Measurements from ENCODE around the gene RABGAP1.
A peak's percentile ranks its signal among the peaks of the same experiment; 100 is the strongest.

Gene RABGAP1

GRCh38 chr9:123028136-123028535 is 87.3 kb downstream of the RABGAP1 start:
- H3K9ac ChIP-seq (ENCODE audit: low read depth in 1 of 2, low read length in 2 of 2) = no peak overlapping the region
- no peaks in the 10 kb centered on the region for H3K9me3 ChIP-seq (ENCODE audit: control insufficient read depth in 2 of 2, low read length in 2 of 2)
- no peak overlapping the region for H3K4me3 ChIP-seq (ENCODE audit: low read length in 2 of 2)
- H3K27me3 ChIP-seq (ENCODE audit: control insufficient read depth in 2 of 2, insufficient read depth in 2 of 2, low read length in 2 of 2) = no peaks in the 10 kb centered on the region
- H3K4me1 ChIP-seq (ENCODE audit: control insufficient read depth in 2 of 2, insufficient read depth in 2 of 2, low read length in 2 of 2) = peaks cover 0 to 5% of the 10 kb centered on the region in 2 donors
- no peak overlapping the region for H3K27ac ChIP-seq (ENCODE audit: low read depth in 2 of 2, low read length in 2 of 2)
- peaks cover 5 to 16% of the 10 kb centered on the region in 2 donors for H3K36me3 ChIP-seq (ENCODE audit: control insufficient read depth in 2 of 2, insufficient read depth in 2 of 2, low read length in 2 of 2)

GRCh38 chr9:123028973-123029372 is 88.2 kb downstream of the RABGAP1 start:
- Histone ChIP-seq H3K9ac (ENCODE audit: low read depth in 1 of 2, low read length in 2 of 2) (no peak overlapping the region), H3K9me3 (ENCODE audit: control insufficient read depth in 2 of 2, low read length in 2 of 2) (no peaks in the 10 kb centered on the region), H3K4me1 (ENCODE audit: control insufficient read depth in 2 of 2, insufficient read depth in 2 of 2, low read length in 2 of 2) (peaks cover 0 to 5% of the 10 kb centered on the region in 2 donors), H3K27ac (ENCODE audit: low read depth in 2 of 2, low read length in 2 of 2) (no peak overlapping the region), H3K27me3 (ENCODE audit: control insufficient read depth in 2 of 2, insufficient read depth in 2 of 2, low read length in 2 of 2) (no peaks in the 10 kb centered on the region), H3K36me3 (ENCODE audit: control insufficient read depth in 2 of 2, insufficient read depth in 2 of 2, low read length in 2 of 2) (peaks cover 4 to 18% of the 10 kb centered on the region in 2 donors), H3K4me3 (ENCODE audit: low read length in 2 of 2) (no peak overlapping the region)

GRCh38 chr9:123031963-123032362 is 91.1 kb downstream of the RABGAP1 start:
- Histone ChIP-seq H3K27me3 (ENCODE audit: control insufficient read depth in 2 of 2, insufficient read depth in 2 of 2, low read length in 2 of 2) (no peaks in the 10 kb centered on the region), H3K9ac (ENCODE audit: low read depth in 1 of 2, low read length in 2 of 2) (no peak overlapping the region), H3K9me3 (ENCODE audit: control insufficient read depth in 2 of 2, low read length in 2 of 2) (no peaks in the 10 kb centered on the region), H3K4me3 (ENCODE audit: low read length in 2 of 2) (no peak overlapping the region), H3K36me3 (ENCODE audit: control insufficient read depth in 2 of 2, insufficient read depth in 2 of 2, low read length in 2 of 2) (peaks cover 11 to 24% of the 10 kb centered on the region in 2 donors), H3K4me1 (ENCODE audit: control insufficient read depth in 2 of 2, insufficient read depth in 2 of 2, low read length in 2 of 2) (peaks cover 0 to 5% of the 10 kb centered on the region in 2 donors), H3K27ac (ENCODE audit: low read depth in 2 of 2, low read length in 2 of 2) (no peak overlapping the region)

- Histone ChIP-seq H3K9me3 (ENCODE audit: control insufficient read depth in 2 of 2, low read length in 2 of 2) (no peaks in the 10 kb centered on the region), H3K36me3 (ENCODE audit: control insufficient read depth in 2 of 2, insufficient read depth in 2 of 2, low read length in 2 of 2) (peaks cover 11 to 24% of the 10 kb centered on the region in 2 donors), H3K27ac (ENCODE audit: low read depth in 2 of 2, low read length in 2 of 2) (no peak within 1 kb of the TSS), H3K9ac (ENCODE audit: low read depth in 1 of 2, low read length in 2 of 2) (no peak within 1 kb of the TSS), H3K4me3 (ENCODE audit: low read length in 2 of 2) (peak within 1 kb of the TSS in 1 of 2 donors; percentile 41), H3K27me3 (ENCODE audit: control insufficient read depth in 2 of 2, insufficient read depth in 2 of 2, low read length in 2 of 2) (no peaks in the 10 kb centered on the region), H3K4me1 (ENCODE audit: control insufficient read depth in 2 of 2, insufficient read depth in 2 of 2, low read length in 2 of 2) (peaks cover 0 to 2% of the 10 kb centered on the region in 2 donors)
These were observed 92.5 kb downstream of the RABGAP1 start, which contains the start of gene GPR21 for GRCh38 chr9:123033352-123033751. Gene GPR21 (plus strand): TSS chr9:123033667. CDS start chr9:123034567, 900 bp downstream.

GRCh38 chr9:123033864-123034601 is 93.2 kb downstream of the RABGAP1 start:
- H3K27ac ChIP-seq (ENCODE audit: low read depth in 2 of 2, low read length in 2 of 2) = no peak overlapping the region

GRCh38 chr9:123034881-123035510 is 94.2 kb downstream of the RABGAP1 start:
- Histone ChIP-seq H3K27ac (ENCODE audit: low read depth in 2 of 2, low read length in 2 of 2) (no peak overlapping the region), H3K4me3 (ENCODE audit: low read length in 2 of 2) (peak overlapping the region; percentile 2 to 41), H3K4me1 (ENCODE audit: control insufficient read depth in 2 of 2, insufficient read depth in 2 of 2, low read length in 2 of 2) (no peaks in the 10 kb centered on the region), H3K27me3 (ENCODE audit: control insufficient read depth in 2 of 2, insufficient read depth in 2 of 2, low read length in 2 of 2) (no peaks in the 10 kb centered on the region), H3K36me3 (ENCODE audit: control insufficient read depth in 2 of 2, insufficient read depth in 2 of 2, low read length in 2 of 2) (peaks cover 11 to 22% of the 10 kb centered on the region in 2 donors), H3K9me3 (ENCODE audit: control insufficient read depth in 2 of 2, low read length in 2 of 2) (no peaks in the 10 kb centered on the region), H3K9ac (ENCODE audit: low read depth in 1 of 2, low read length in 2 of 2) (no peak overlapping the region)

More at GRCh38 chr9:123033864-123034601, 93.2 kb downstream of the RABGAP1 start:
- Histone ChIP-seq H3K9me3 (ENCODE audit: control insufficient read depth in 2 of 2, low read length in 2 of 2) (no peaks in the 10 kb centered on the region), H3K36me3 (ENCODE audit: control insufficient read depth in 2 of 2, insufficient read depth in 2 of 2, low read length in 2 of 2) (peaks cover 11 to 24% of the 10 kb centered on the region in 2 donors), H3K27me3 (ENCODE audit: control insufficient read depth in 2 of 2, insufficient read depth in 2 of 2, low read length in 2 of 2) (no peaks in the 10 kb centered on the region), H3K4me1 (ENCODE audit: control insufficient read depth in 2 of 2, insufficient read depth in 2 of 2, low read length in 2 of 2) (no peaks in the 10 kb centered on the region), H3K9ac (ENCODE audit: low read depth in 1 of 2, low read length in 2 of 2) (no peak overlapping the region), H3K4me3 (ENCODE audit: low read length in 2 of 2) (peak overlapping the region in 1 of 2 donors; percentile 41)

GRCh38 chr9:123035791-123036190 is 95.0 kb downstream of the RABGAP1 start:
- H3K27me3 ChIP-seq (ENCODE audit: control insufficient read depth in 2 of 2, insufficient read depth in 2 of 2, low read length in 2 of 2) = no peaks in the 10 kb centered on the region
- no peak overlapping the region for H3K4me3 ChIP-seq (ENCODE audit: low read length in 2 of 2)
- peaks cover 11 to 22% of the 10 kb centered on the region in 2 donors for H3K36me3 ChIP-seq (ENCODE audit: control insufficient read depth in 2 of 2, insufficient read depth in 2 of 2, low read length in 2 of 2)
- no peak overlapping the region for H3K9ac ChIP-seq (ENCODE audit: low read depth in 1 of 2, low read length in 2 of 2)
- H3K4me1 ChIP-seq (ENCODE audit: control insufficient read depth in 2 of 2, insufficient read depth in 2 of 2, low read length in 2 of 2) = no peaks in the 10 kb centered on the region
- H3K9me3 ChIP-seq (ENCODE audit: control insufficient read depth in 2 of 2, low read length in 2 of 2) = no peaks in the 10 kb centered on the region
- H3K27ac ChIP-seq (ENCODE audit: low read depth in 2 of 2, low read length in 2 of 2) = no peak overlapping the region

GRCh38 chr9:123036893-123037545 is 96.2 kb downstream of the RABGAP1 start:
- Histone ChIP-seq H3K36me3 (ENCODE audit: control insufficient read depth in 2 of 2, insufficient read depth in 2 of 2, low read length in 2 of 2) (peaks cover 11 to 24% of the 10 kb centered on the region in 2 donors), H3K9me3 (ENCODE audit: control insufficient read depth in 2 of 2, low read length in 2 of 2) (no peaks in the 10 kb centered on the region), H3K4me3 (ENCODE audit: low read length in 2 of 2) (no peak overlapping the region), H3K4me1 (ENCODE audit: control insufficient read depth in 2 of 2, insufficient read depth in 2 of 2, low read length in 2 of 2) (no peaks in the 10 kb centered on the region), H3K9ac (ENCODE audit: low read depth in 1 of 2, low read length in 2 of 2) (no peak overlapping the region), H3K27ac (ENCODE audit: low read depth in 2 of 2, low read length in 2 of 2) (no peak overlapping the region), H3K27me3 (ENCODE audit: control insufficient read depth in 2 of 2, insufficient read depth in 2 of 2, low read length in 2 of 2) (no peaks in the 10 kb centered on the region)

GRCh38 chr9:123039617-123040219 is 98.9 kb downstream of the RABGAP1 start:
- peaks cover 6 to 14% of the 10 kb centered on the region in 2 donors for H3K36me3 ChIP-seq (ENCODE audit: control insufficient read depth in 2 of 2, insufficient read depth in 2 of 2, low read length in 2 of 2)
- no peaks in the 10 kb centered on the region for H3K9me3 ChIP-seq (ENCODE audit: control insufficient read depth in 2 of 2, low read length in 2 of 2)
- H3K9ac ChIP-seq (ENCODE audit: low read depth in 1 of 2, low read length in 2 of 2) = no peak overlapping the region
- H3K4me1 ChIP-seq (ENCODE audit: control insufficient read depth in 2 of 2, insufficient read depth in 2 of 2, low read length in 2 of 2) = no peaks in the 10 kb centered on the region
- H3K27ac ChIP-seq (ENCODE audit: low read depth in 2 of 2, low read length in 2 of 2) = peak overlapping the region in 1 of 2 donors; percentile 8
- no peaks in the 10 kb centered on the region for H3K27me3 ChIP-seq (ENCODE audit: control insufficient read depth in 2 of 2, insufficient read depth in 2 of 2, low read length in 2 of 2)
- H3K4me3 ChIP-seq (ENCODE audit: low read length in 2 of 2) = no peak overlapping the region
